DND-41 (cell line): Measurements from ENCODE around the gene TRAF2.

Source experiments
- ATAC-seq: fragments of 200-7000 bp; cut with Tn5 transposase; 3 replicates; pipeline ENCODE4 v1.9.1; 2021; ENCODE audit warnings: low read depth; ENCODE audit not compliant: insufficient read depth
- DNase-seq: peaks from one replicate; pipeline ENCODE4 v3.0.0-alpha.2; 2020
- H2AFZ ChIP-seq: 2 replicates; pipeline ENCODE4 v1.6.0; 2012; ENCODE audit warnings: low read depth, low read length
- H3K27ac ChIP-seq: 2 replicates; pipeline ENCODE4 v1.5.1; 2012; ENCODE audit warnings: low read length, inconsistent platforms
- H3K27me3 ChIP-seq: fragments of 200-600 bp; sonication (generic); 2 replicates; pipeline ENCODE4 v1.6.0; 2012; ENCODE audit warnings: low read length, mild to moderate bottlenecking, inconsistent platforms; ENCODE audit not compliant: insufficient read depth, poor library complexity
- H3K36me3 ChIP-seq: 2 replicates; pipeline ENCODE4 v1.5.1; 2012; ENCODE audit warnings: low read length, inconsistent platforms; ENCODE audit not compliant: insufficient read depth
- H3K4me1 ChIP-seq: 2 replicates; pipeline ENCODE4 v1.5.1; 2012; ENCODE audit warnings: mild to moderate bottlenecking, low read length; ENCODE audit not compliant: insufficient read depth
- H3K4me2 ChIP-seq: 2 replicates; pipeline ENCODE4 v1.6.0; 2012; ENCODE audit warnings: mild to moderate bottlenecking, moderate library complexity, low read length, inconsistent platforms; ENCODE audit not compliant: insufficient read depth
- H3K4me3 ChIP-seq, 2 experiments: fragments of 200-600 bp in 1 of 2; shearing (Covaris generic) in 1 of 2; 2 replicates each; pipeline ENCODE4 v1.5.1; 2012 to 2016; ENCODE audit warnings: inconsistent platforms in 2 of 2, low read length in 2 of 2, mild to moderate bottlenecking in 2 of 2, low read depth in 1 of 2, moderate library complexity in 1 of 2
- H3K79me2 ChIP-seq: 2 replicates; pipeline ENCODE4 v1.6.0; 2012; ENCODE audit warnings: low read length, inconsistent platforms; ENCODE audit not compliant: insufficient read depth
- H3K9ac ChIP-seq: 2 replicates; pipeline ENCODE4 v1.6.0; 2012; ENCODE audit warnings: low read depth, mild to moderate bottlenecking, inconsistent platforms, low read length, moderate library complexity
- H3K9me3 ChIP-seq: 2 replicates; pipeline ENCODE4 v1.5.1; 2012; ENCODE audit warnings: low read length, moderate library complexity, mild to moderate bottlenecking, inconsistent platforms; ENCODE audit not compliant: insufficient read depth, severe bottlenecking
- H4K20me1 ChIP-seq: 2 replicates; pipeline ENCODE4 v1.6.0; 2012; ENCODE audit warnings: low read length; ENCODE audit not compliant: insufficient read depth
- EZH2 ChIP-seq: IDR thresholded peaks from 3 replicates; pipeline ENCODE4 v1.6.1; 2012; ENCODE audit warnings: borderline replicate concordance, low read depth, mild to moderate bottlenecking, moderate library complexity, low read length, inconsistent platforms; ENCODE audit not compliant: severe bottlenecking
- TF ChIP-seq, protein P1 (sequence below): IDR thresholded peaks from 2 replicates; pipeline ENCODE4 v1.5.1; 2012; ENCODE audit warnings: borderline replicate concordance, low read length, moderate library complexity, mild to moderate bottlenecking; ENCODE audit not compliant: poor library complexity, severe bottlenecking; ENCODE audit errors: extremely low read depth

The TRAF2 gene

GRCh38 chr9:136855461-136856078 is 30.7 kb upstream of the TRAF2 start:
- Histone ChIP-seq H3K36me3 (peaks cover 16% of the 10 kb centered on the region), H3K4me3 (no peak overlapping the region), H3K27ac (no peak overlapping the region), H3K27me3 (no peaks in the 10 kb centered on the region), H3K79me2 (no peaks in the 10 kb centered on the region), H4K20me1 (peaks cover 15% of the 10 kb centered on the region), H3K4me2 (no peak overlapping the region), H3K9me3 (no peaks in the 10 kb centered on the region), H3K9ac (no peak overlapping the region), H2AFZ (no peak overlapping the region), H3K4me1 (no peaks in the 10 kb centered on the region; the same call in 1 of the 2 replicates)
- DNase-seq (no peak), ATAC-seq (no peak)
- TF ChIP-seq, protein P1, sequence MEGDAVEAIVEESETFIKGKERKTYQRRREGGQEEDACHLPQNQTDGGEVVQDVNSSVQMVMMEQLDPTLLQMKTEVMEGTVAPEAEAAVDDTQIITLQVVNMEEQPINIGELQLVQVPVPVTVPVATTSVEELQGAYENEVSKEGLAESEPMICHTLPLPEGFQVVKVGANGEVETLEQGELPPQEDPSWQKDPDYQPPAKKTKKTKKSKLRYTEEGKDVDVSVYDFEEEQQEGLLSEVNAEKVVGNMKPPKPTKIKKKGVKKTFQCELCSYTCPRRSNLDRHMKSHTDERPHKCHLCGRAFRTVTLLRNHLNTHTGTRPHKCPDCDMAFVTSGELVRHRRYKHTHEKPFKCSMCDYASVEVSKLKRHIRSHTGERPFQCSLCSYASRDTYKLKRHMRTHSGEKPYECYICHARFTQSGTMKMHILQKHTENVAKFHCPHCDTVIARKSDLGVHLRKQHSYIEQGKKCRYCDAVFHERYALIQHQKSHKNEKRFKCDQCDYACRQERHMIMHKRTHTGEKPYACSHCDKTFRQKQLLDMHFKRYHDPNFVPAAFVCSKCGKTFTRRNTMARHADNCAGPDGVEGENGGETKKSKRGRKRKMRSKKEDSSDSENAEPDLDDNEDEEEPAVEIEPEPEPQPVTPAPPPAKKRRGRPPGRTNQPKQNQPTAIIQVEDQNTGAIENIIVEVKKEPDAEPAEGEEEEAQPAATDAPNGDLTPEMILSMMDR = no peak
- no peak for TF ChIP-seq EZH2

- ATAC-seq = no peak
- H3K9ac ChIP-seq = no peak overlapping the region
- H3K79me2 ChIP-seq = no peaks in the 10 kb centered on the region
- H3K4me3 ChIP-seq = no peak overlapping the region
- TF ChIP-seq, protein P1 = no peak
- no peak for TF ChIP-seq EZH2
- no peak overlapping the region for H3K4me2 ChIP-seq
- H3K36me3 ChIP-seq = peaks cover 17% of the 10 kb centered on the region
- peaks cover 16% of the 10 kb centered on the region for H4K20me1 ChIP-seq
- no peaks in the 10 kb centered on the region for H3K4me1 ChIP-seq
- H2AFZ ChIP-seq = no peak overlapping the region
- H3K27ac ChIP-seq = no peak overlapping the region
- no peaks in the 10 kb centered on the region for H3K9me3 ChIP-seq
- DNase-seq = no peak
- H3K27me3 ChIP-seq = no peaks in the 10 kb centered on the region
Measured at GRCh38 chr9:136856079-136856476, 30.2 kb upstream of the TRAF2 start.

GRCh38 chr9:136856541-136857141 is 29.7 kb upstream of the TRAF2 start:
- Histone ChIP-seq H4K20me1 (peaks cover 13% of the 10 kb centered on the region), H2AFZ (no peak overlapping the region), H3K9me3 (no peaks in the 10 kb centered on the region), H3K9ac (no peak overlapping the region), H3K4me3 (no peak overlapping the region), H3K36me3 (peaks cover 17% of the 10 kb centered on the region), H3K27me3 (no peaks in the 10 kb centered on the region), H3K79me2 (no peaks in the 10 kb centered on the region), H3K4me1 (no peaks in the 10 kb centered on the region), H3K27ac (no peak overlapping the region), H3K4me2 (no peak overlapping the region)
- DNase-seq (no peak), ATAC-seq (no peak)
- no peak for TF ChIP-seq EZH2
- TF ChIP-seq, protein P1 = no peak
